ENCODE results near the gene PSMD7. TPM values are rescaled to one million over a fixed set of nuclear protein-coding genes. Genes with fewer than 3 reads are reported as not detected.

PSMD7 gene
- total RNA-seq, 1 experiment from 2014 or later: 135 TPM

GRCh38 chr16:74275031-74275636, 21.5 kb upstream of the PSMD7 start:
- ChIA-PET CTCF (interaction anchor here (0.5 to 2.0 kb wide), 18 partner anchors 8 to 729 kb away, joined by 3 to 19 read pairs (median 3); no protein-coding TSS in a partner anchor), POLR2A (no interaction called here)
- Mint-ChIP-seq H3K4me3 (no peak overlapping the region), H3K27me3 (ENCODE audit: low read depth) (no peaks in the 10 kb centered on the region), H3K4me1 (peaks cover 21% of the 10 kb centered on the region), H3K27ac (no peak overlapping the region), H3K9me3 (peaks cover 18% of the 10 kb centered on the region), H3K36me3 (peaks cover 10% of the 10 kb centered on the region)
- no peak for ATAC-seq
- no peak for DNase-seq (ENCODE audit: low spot score)
- TF ChIP-seq ZBTB21 (CRISPR knock-in tag; IDR thresholded peaks at IDR 0.05; ENCODE audit: borderline replicate concordance) (no peak), ZNF512 (CRISPR knock-in tag; IDR thresholded peaks at IDR 0.05; ENCODE audit: borderline replicate concordance) (no peak), SMAD3 (CRISPR knock-in tag; IDR thresholded peaks at IDR 0.05; ENCODE audit: borderline replicate concordance) (no peak), ATF1 (CRISPR knock-in tag; IDR thresholded peaks at IDR 0.05) (no peak), JAZF1 (CRISPR knock-in tag; IDR thresholded peaks at IDR 0.05) (no peak), TEAD4 (CRISPR knock-in tag; IDR thresholded peaks at IDR 0.05) (no peak), NFATC4 (CRISPR knock-in tag; IDR thresholded peaks at IDR 0.05) (no peak), FOXJ3 (CRISPR knock-in tag; IDR thresholded peaks at IDR 0.05; ENCODE audit: borderline replicate concordance) (no peak), ZNF423 (CRISPR knock-in tag; IDR thresholded peaks at IDR 0.05) (no peak), NR3C1 (CRISPR knock-in tag; conservative IDR thresholded peaks at IDR 0.05; ENCODE audit: low read depth) (no peak), ZNF396 (CRISPR knock-in tag; IDR thresholded peaks at IDR 0.05; ENCODE audit: borderline replicate concordance) (no peak), ZBTB43 (CRISPR knock-in tag; IDR thresholded peaks at IDR 0.05) (no peak), RELA (CRISPR knock-in tag; IDR thresholded peaks at IDR 0.05; ENCODE audit: borderline replicate concordance) (no peak), ATF2 (CRISPR knock-in tag; IDR thresholded peaks at IDR 0.05; ENCODE audit: borderline replicate concordance, low read depth) (no peak), USF2 (CRISPR knock-in tag; IDR thresholded peaks at IDR 0.05) (no peak)
- TF ChIP-seq, protein P1, sequence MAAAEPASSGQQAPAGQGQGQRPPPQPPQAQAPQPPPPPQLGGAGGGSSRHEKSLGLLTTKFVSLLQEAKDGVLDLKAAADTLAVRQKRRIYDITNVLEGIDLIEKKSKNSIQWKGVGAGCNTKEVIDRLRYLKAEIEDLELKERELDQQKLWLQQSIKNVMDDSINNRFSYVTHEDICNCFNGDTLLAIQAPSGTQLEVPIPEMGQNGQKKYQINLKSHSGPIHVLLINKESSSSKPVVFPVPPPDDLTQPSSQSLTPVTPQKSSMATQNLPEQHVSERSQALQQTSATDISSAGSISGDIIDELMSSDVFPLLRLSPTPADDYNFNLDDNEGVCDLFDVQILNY (CRISPR knock-in tag; IDR thresholded peaks at IDR 0.05): no peak
- TF ChIP-seq, protein P2, sequence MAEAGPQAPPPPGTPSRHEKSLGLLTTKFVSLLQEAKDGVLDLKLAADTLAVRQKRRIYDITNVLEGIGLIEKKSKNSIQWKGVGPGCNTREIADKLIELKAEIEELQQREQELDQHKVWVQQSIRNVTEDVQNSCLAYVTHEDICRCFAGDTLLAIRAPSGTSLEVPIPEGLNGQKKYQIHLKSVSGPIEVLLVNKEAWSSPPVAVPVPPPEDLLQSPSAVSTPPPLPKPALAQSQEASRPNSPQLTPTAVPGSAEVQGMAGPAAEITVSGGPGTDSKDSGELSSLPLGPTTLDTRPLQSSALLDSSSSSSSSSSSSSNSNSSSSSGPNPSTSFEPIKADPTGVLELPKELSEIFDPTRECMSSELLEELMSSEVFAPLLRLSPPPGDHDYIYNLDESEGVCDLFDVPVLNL (CRISPR knock-in tag; IDR thresholded peaks at IDR 0.05; ENCODE audit: borderline replicate concordance, low read depth): no peak
- TF ChIP-seq, protein P3, sequence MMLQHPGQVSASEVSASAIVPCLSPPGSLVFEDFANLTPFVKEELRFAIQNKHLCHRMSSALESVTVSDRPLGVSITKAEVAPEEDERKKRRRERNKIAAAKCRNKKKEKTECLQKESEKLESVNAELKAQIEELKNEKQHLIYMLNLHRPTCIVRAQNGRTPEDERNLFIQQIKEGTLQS (CRISPR knock-in tag; conservative IDR thresholded peaks at IDR 0.05): no peak
- TF ChIP-seq, protein P4, sequence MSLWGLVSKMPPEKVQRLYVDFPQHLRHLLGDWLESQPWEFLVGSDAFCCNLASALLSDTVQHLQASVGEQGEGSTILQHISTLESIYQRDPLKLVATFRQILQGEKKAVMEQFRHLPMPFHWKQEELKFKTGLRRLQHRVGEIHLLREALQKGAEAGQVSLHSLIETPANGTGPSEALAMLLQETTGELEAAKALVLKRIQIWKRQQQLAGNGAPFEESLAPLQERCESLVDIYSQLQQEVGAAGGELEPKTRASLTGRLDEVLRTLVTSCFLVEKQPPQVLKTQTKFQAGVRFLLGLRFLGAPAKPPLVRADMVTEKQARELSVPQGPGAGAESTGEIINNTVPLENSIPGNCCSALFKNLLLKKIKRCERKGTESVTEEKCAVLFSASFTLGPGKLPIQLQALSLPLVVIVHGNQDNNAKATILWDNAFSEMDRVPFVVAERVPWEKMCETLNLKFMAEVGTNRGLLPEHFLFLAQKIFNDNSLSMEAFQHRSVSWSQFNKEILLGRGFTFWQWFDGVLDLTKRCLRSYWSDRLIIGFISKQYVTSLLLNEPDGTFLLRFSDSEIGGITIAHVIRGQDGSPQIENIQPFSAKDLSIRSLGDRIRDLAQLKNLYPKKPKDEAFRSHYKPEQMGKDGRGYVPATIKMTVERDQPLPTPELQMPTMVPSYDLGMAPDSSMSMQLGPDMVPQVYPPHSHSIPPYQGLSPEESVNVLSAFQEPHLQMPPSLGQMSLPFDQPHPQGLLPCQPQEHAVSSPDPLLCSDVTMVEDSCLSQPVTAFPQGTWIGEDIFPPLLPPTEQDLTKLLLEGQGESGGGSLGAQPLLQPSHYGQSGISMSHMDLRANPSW (CRISPR knock-in tag; conservative IDR thresholded peaks at IDR 0.05; ENCODE audit: low read depth): no peak
- TF ChIP-seq, protein P5, sequence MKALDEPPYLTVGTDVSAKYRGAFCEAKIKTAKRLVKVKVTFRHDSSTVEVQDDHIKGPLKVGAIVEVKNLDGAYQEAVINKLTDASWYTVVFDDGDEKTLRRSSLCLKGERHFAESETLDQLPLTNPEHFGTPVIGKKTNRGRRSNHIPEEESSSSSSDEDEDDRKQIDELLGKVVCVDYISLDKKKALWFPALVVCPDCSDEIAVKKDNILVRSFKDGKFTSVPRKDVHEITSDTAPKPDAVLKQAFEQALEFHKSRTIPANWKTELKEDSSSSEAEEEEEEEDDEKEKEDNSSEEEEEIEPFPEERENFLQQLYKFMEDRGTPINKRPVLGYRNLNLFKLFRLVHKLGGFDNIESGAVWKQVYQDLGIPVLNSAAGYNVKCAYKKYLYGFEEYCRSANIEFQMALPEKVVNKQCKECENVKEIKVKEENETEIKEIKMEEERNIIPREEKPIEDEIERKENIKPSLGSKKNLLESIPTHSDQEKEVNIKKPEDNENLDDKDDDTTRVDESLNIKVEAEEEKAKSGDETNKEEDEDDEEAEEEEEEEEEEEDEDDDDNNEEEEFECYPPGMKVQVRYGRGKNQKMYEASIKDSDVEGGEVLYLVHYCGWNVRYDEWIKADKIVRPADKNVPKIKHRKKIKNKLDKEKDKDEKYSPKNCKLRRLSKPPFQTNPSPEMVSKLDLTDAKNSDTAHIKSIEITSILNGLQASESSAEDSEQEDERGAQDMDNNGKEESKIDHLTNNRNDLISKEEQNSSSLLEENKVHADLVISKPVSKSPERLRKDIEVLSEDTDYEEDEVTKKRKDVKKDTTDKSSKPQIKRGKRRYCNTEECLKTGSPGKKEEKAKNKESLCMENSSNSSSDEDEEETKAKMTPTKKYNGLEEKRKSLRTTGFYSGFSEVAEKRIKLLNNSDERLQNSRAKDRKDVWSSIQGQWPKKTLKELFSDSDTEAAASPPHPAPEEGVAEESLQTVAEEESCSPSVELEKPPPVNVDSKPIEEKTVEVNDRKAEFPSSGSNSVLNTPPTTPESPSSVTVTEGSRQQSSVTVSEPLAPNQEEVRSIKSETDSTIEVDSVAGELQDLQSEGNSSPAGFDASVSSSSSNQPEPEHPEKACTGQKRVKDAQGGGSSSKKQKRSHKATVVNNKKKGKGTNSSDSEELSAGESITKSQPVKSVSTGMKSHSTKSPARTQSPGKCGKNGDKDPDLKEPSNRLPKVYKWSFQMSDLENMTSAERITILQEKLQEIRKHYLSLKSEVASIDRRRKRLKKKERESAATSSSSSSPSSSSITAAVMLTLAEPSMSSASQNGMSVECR (CRISPR knock-in tag; IDR thresholded peaks at IDR 0.05; ENCODE audit: borderline replicate concordance): no peak

Measured in WTC11 (cell line).